IMR-90 (cell line): ENCODE measurements around the gene TMED6. TPM values are rescaled to one million over a fixed set of nuclear protein-coding genes. Genes with fewer than 3 reads are reported as not detected.

Experiments used
- ATAC-seq: fragments of 200-7000 bp; cut with Tn5 transposase; 2 replicates; pipeline ENCODE4 v1.9.1; 2020; ENCODE audit warnings: low read depth, mild to moderate bottlenecking, moderate library complexity
- BruUV-seq: library from RNA; stranded (reverse); fragments of 400-500 nt; replicated peaks from 2 replicates; lab custom pipeline; 2021; lab: Mats Ljungman, UMichigan
- CTCF ChIA-PET: fragments of 300-600 bp; formaldehyde crosslinking; extraction: SDS; loops from one replicate; lab custom pipeline; 2021; ENCODE audit warnings: antibody characterized with exemption; lab: Yijun Ruan, JAX
- POLR2A ChIA-PET: fragments of 300-600 bp; sonication (Branson Sonifier 250); formaldehyde crosslinking; loops from one replicate; lab custom pipeline; 2022; ENCODE audit warnings: antibody characterized with exemption; ENCODE audit not compliant: unreplicated experiment; lab: Charles Lee
- DNase-seq: peaks from one replicate; pipeline ENCODE4 v3.0.0; 2013
- H2AFZ ChIP-seq: replicated peaks from 2 replicates; pipeline ENCODE3; 2013; ENCODE audit warnings: low read length, mild to moderate bottlenecking; ENCODE audit not compliant: poor library complexity
- H2AK5ac ChIP-seq: 2 replicates; pipeline ENCODE4 v1.6.1; 2013; ENCODE audit warnings: low read depth, low read length, inconsistent platforms
- H2AK9ac ChIP-seq: replicated peaks from 2 replicates; pipeline ENCODE3; 2013; ENCODE audit warnings: mild to moderate bottlenecking, low read depth, low read length, moderate library complexity; ENCODE audit not compliant: poor library complexity
- H2BK120ac ChIP-seq: 2 replicates; pipeline ENCODE4 v1.6.1; 2013; ENCODE audit warnings: low read depth, low read length, inconsistent platforms
- H2BK15ac ChIP-seq: 3 replicates; pipeline ENCODE4 v1.6.1; 2013; ENCODE audit warnings: low read depth, low read length, inconsistent platforms
- H2BK20ac ChIP-seq: 2 replicates; pipeline ENCODE4 v1.6.1; 2013; ENCODE audit warnings: low read depth, mild to moderate bottlenecking, inconsistent platforms, low read length, moderate library complexity
- H2BK5ac ChIP-seq: 2 replicates; pipeline ENCODE4 v1.6.1; 2013; ENCODE audit warnings: mild to moderate bottlenecking, low read depth, low read length, inconsistent platforms; ENCODE audit not compliant: poor library complexity, severe bottlenecking
- H3K14ac ChIP-seq: replicated peaks from 2 replicates; pipeline ENCODE4 v1.6.1; 2013; ENCODE audit warnings: low read depth, low read length, inconsistent platforms
- H3K18ac ChIP-seq: 2 replicates; pipeline ENCODE4 v1.6.1; 2013; ENCODE audit warnings: low read depth, low read length, control low read depth
- H3K23ac ChIP-seq: 2 replicates; pipeline ENCODE4 v1.6.1; 2013; ENCODE audit warnings: low read depth, low read length, inconsistent platforms
- H3K27ac ChIP-seq: 2 replicates; pipeline ENCODE4 v1.5.1; 2013; ENCODE audit warnings: mild to moderate bottlenecking, control low read depth, low read length; ENCODE audit not compliant: insufficient read depth
- H3K27me3 ChIP-seq: 2 replicates; pipeline ENCODE4 v1.6.1; 2013; ENCODE audit warnings: low read length; ENCODE audit not compliant: control insufficient read depth, insufficient read depth
- H3K36me3 ChIP-seq: 2 replicates; pipeline ENCODE4 v1.6.1; 2013; ENCODE audit warnings: low read length, mixed read lengths; ENCODE audit not compliant: control insufficient read depth, insufficient read depth
- H3K4ac ChIP-seq: 2 replicates; pipeline ENCODE4 v1.6.1; 2013; ENCODE audit warnings: low read depth, low read length, inconsistent platforms
- H3K4me1 ChIP-seq: 2 replicates; pipeline ENCODE4 v1.6.1; 2013; ENCODE audit warnings: low read length, mixed read lengths; ENCODE audit not compliant: control insufficient read depth, insufficient read depth
- H3K4me2 ChIP-seq: 2 replicates; pipeline ENCODE4 v1.6.1; 2013; ENCODE audit warnings: low read depth, mild to moderate bottlenecking, control low read depth, low read length, moderate library complexity
- H3K4me3 ChIP-seq: 2 replicates; pipeline ENCODE4 v1.5.1; 2013; ENCODE audit warnings: low read depth, mild to moderate bottlenecking, control low read depth, low read length, moderate library complexity; ENCODE audit not compliant: insufficient read depth
- H3K56ac ChIP-seq: 2 replicates; pipeline ENCODE4 v1.6.1; 2013; ENCODE audit warnings: low read length, inconsistent platforms; ENCODE audit not compliant: insufficient read depth; ENCODE audit errors: extremely low read depth
- H3K79me1 ChIP-seq, 2 experiments: 2 replicates each; pipeline ENCODE4 v1.6.1; 2013; ENCODE audit warnings: low read length in 2 of 2, inconsistent platforms in 1 of 2, low read depth in 1 of 2
- H3K9ac ChIP-seq: 2 replicates; pipeline ENCODE4 v1.6.1; 2013; ENCODE audit warnings: low read depth, low read length, control low read depth
- H3K9me1 ChIP-seq: 2 replicates; pipeline ENCODE4 v1.6.1; 2013; ENCODE audit warnings: low read length, inconsistent platforms; ENCODE audit not compliant: insufficient read depth
- H3K9me3 ChIP-seq: 2 replicates; pipeline ENCODE4 v1.6.1; 2013; ENCODE audit warnings: low read length; ENCODE audit not compliant: control insufficient read depth, insufficient read depth
- H4K20me1 ChIP-seq: 2 replicates; pipeline ENCODE4 v1.6.1; 2013; ENCODE audit warnings: low read length, inconsistent platforms; ENCODE audit not compliant: insufficient read depth
- H4K5ac ChIP-seq: 2 replicates; pipeline ENCODE4 v1.6.1; 2013; ENCODE audit warnings: mild to moderate bottlenecking, low read depth, low read length, control low read depth
- H4K8ac ChIP-seq, 2 experiments: 2 replicates each; pipeline ENCODE4 v1.6.1; 2013; ENCODE audit warnings: low read depth in 2 of 2, low read length in 2 of 2, control low read depth in 1 of 2, inconsistent platforms in 1 of 2
- H4K91ac ChIP-seq: 2 replicates; pipeline ENCODE4 v1.6.1; 2013; ENCODE audit warnings: low read depth, low read length, inconsistent platforms; ENCODE audit not compliant: insufficient read depth
- CEBPB ChIP-seq: IDR thresholded peaks from 2 replicates; pipeline ENCODE4 v1.6.1; 2012; ENCODE audit warnings: low read depth, low read length, improper control_type of control experiment
- CHD1 ChIP-seq: IDR thresholded peaks from 2 replicates; pipeline ENCODE4 v1.6.1; 2012; ENCODE audit warnings: low read depth, low read length, improper control_type of control experiment
- CTCF ChIP-seq: conservative IDR thresholded peaks from 2 replicates; pipeline ENCODE4 v1.5.1; 2012; ENCODE audit warnings: mild to moderate bottlenecking, low read depth, low read length, improper control_type of control experiment
- FOS ChIP-seq: fragments of 150-350 bp; IDR thresholded peaks from 2 replicates; pipeline ENCODE4 v1.6.1; 2016; ENCODE audit warnings: low read depth, low read length
- MAFK ChIP-seq: IDR thresholded peaks from 2 replicates; pipeline ENCODE4 v1.6.1; 2012; ENCODE audit warnings: low read depth, low read length, improper control_type of control experiment
- MAZ ChIP-seq: IDR thresholded peaks from 2 replicates; pipeline ENCODE4 v1.6.1; 2012; ENCODE audit warnings: low read depth, mild to moderate bottlenecking, low read length, improper control_type of control experiment, moderate library complexity, borderline replicate concordance
- MXI1 ChIP-seq: IDR thresholded peaks from 2 replicates; pipeline ENCODE4 v1.6.1; 2012; ENCODE audit warnings: low read depth, mild to moderate bottlenecking, low read length, moderate library complexity, borderline replicate concordance
- NFE2L2 ChIP-seq: fragments of 150-350 bp; IDR thresholded peaks from 2 replicates; pipeline ENCODE4 v1.6.1; 2016; ENCODE audit warnings: low read depth, mild to moderate bottlenecking, low read length
- RAD21 ChIP-seq: IDR thresholded peaks from 2 replicates; pipeline ENCODE4 v1.6.1; 2012; ENCODE audit warnings: low read length, improper control_type of control experiment
- RCOR1 ChIP-seq: IDR thresholded peaks from 2 replicates; pipeline ENCODE4 v1.6.1; 2012; ENCODE audit warnings: mild to moderate bottlenecking, low read length, improper control_type of control experiment; ENCODE audit not compliant: insufficient replicate concordance
- RFX5 ChIP-seq: IDR thresholded peaks from 2 replicates; pipeline ENCODE4 v1.8.0; 2012; ENCODE audit warnings: low read depth, mild to moderate bottlenecking, low read length, moderate library complexity
- WGBS, 2 experiments: methylation state at CpG; one replicate each; pipeline versions ENCODE4 v1.1.5 to v1.1.7; 2013; ENCODE audit warnings: missing lambda C conversion rate in 2 of 2; ENCODE audit not compliant: insufficient read length in 1 of 2; ENCODE audit errors: extremely low coverage in 2 of 2; 5-methylcytosine and 5-hydroxymethylcytosine counted together
- dilution Hi-C: fragments of 300-500 bp; cut with HindIII; formaldehyde crosslinking; loops from one replicate; pipeline ENCODE4 v1.14.3; 2018; ENCODE audit warnings: low sequenced_read_pairs; ENCODE audit not compliant: unreplicated experiment
- in situ Hi-C: fragments of 300-500 bp; cut with MboI; formaldehyde crosslinking; loops from 3 replicates; pipeline ENCODE4 v1.14.3; 2019; ENCODE audit warnings: low sequenced_read_pairs, inconsistent platforms, mixed read lengths
- intact Hi-C: fragments of 100-400 bp; cut with micrococcal nuclease; formaldehyde crosslinking; loops from 2 replicates; pipeline ENCODE4 v1.10.0; 2022
- polyA plus RNA-seq, 3 experiments: library from polyadenylated mRNA; depleted of rRNA; stranded (reverse); fragments of >200 nt; gene quantifications; 2 replicates each; pipeline ENCODE4 v1.2.3, GENCODE V29; 2012; ENCODE audit warnings: low replicate concordance in 1 of 3
- total RNA-seq: library from RNA; depleted of rRNA; stranded (reverse); fragments of >200 nt; gene quantifications from 2 replicates; pipeline ENCODE4 v1.2.3, GENCODE V29; 2012
- TF ChIP-seq, protein P1 (sequence below): fragments of 150-350 bp; IDR thresholded peaks from 2 replicates; pipeline ENCODE4 v1.6.1; 2016; ENCODE audit warnings: low read depth, mild to moderate bottlenecking, low read length, moderate library complexity, borderline replicate concordance
- TF ChIP-seq, protein P2 (sequence below): fragments of 150-350 bp; IDR thresholded peaks from 2 replicates; pipeline ENCODE4 v1.6.1; 2017; ENCODE audit warnings: mild to moderate bottlenecking, antibody characterized with exemption, low read length, low read depth

The TMED6 gene
- total and polyA plus RNA-seq, 2 of the 4 experiments (the other 2 are of a cell fraction): 0.10 TPM; not detected in 1

DNA sequence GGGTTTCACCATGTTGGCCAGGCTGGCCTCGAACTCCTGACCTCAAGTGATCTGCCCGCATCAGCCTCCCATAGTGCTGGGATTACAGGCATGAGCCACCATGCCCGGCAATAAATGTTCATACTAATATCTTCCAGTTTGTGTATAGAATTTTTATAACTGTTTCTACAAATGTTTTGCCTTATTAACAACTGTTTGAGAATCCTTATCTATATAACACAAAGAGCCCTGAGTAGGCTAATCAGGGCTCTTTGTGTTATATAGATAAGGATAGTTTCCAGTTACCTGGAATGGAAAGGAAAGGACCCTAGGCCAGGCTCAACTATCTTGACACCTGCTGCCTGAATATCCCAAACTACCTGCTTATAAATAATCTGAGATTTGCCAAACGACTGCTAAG is 17.3 kb upstream of the TMED6 start:
- Histone ChIP-seq H2BK5ac (no peak overlapping the region), H3K27ac (no peak overlapping the region), H4K91ac (no peak overlapping the region), H2AK5ac (no peak overlapping the region), H2AK9ac (no peak overlapping the region), H4K8ac (no peak overlapping the region), H3K79me1 (peaks cover 37 to 55% of the 10 kb centered on the region in 2 experiments), H3K4me3 (no peak overlapping the region), H3K27me3 (no peaks in the 10 kb centered on the region), H3K36me3 (peaks cover 47% of the 10 kb centered on the region), H2BK120ac (no peak overlapping the region), H3K23ac (no peak overlapping the region), H3K9me1 (peaks cover 9% of the 10 kb centered on the region; the same call in 1 of the 2 replicates), H4K5ac (no peak overlapping the region), H2AFZ (no peak overlapping the region), H3K9me3 (no peaks in the 10 kb centered on the region), H4K20me1 (0 out of 2 replicates have a peak, but pooled peaks cover 5% of the 10 kb centered on the region), H3K4ac (no peak overlapping the region), H3K18ac (no peak overlapping the region), H3K9ac (no peak overlapping the region), H3K4me2 (no peak overlapping the region), H2BK15ac (no peak overlapping the region), H3K4me1 (no peaks in the 10 kb centered on the region; the same call in 1 of the 2 replicates), H3K56ac (no peak overlapping the region), H2BK20ac (no peak overlapping the region), H3K14ac (no peak overlapping the region)
- DNase-seq (no peak), ATAC-seq (no peak)
- no CpG with 5 or more reads among the region's 4 CpGs for WGBS, 2 experiments
- BruUV-seq: no TSS peak
- no peak for TF ChIP-seq CHD1
- no peak for TF ChIP-seq MAFK
- TF ChIP-seq MAZ: no peak
- no peak for TF ChIP-seq MXI1
- no peak for TF ChIP-seq RFX5
- no peak for TF ChIP-seq CEBPB
- TF ChIP-seq, protein P1, sequence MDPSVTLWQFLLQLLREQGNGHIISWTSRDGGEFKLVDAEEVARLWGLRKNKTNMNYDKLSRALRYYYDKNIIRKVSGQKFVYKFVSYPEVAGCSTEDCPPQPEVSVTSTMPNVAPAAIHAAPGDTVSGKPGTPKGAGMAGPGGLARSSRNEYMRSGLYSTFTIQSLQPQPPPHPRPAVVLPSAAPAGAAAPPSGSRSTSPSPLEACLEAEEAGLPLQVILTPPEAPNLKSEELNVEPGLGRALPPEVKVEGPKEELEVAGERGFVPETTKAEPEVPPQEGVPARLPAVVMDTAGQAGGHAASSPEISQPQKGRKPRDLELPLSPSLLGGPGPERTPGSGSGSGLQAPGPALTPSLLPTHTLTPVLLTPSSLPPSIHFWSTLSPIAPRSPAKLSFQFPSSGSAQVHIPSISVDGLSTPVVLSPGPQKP: no peak
- TF ChIP-seq NFE2L2: no peak
- TF ChIP-seq CTCF: no peak
- TF ChIP-seq, protein P2, sequence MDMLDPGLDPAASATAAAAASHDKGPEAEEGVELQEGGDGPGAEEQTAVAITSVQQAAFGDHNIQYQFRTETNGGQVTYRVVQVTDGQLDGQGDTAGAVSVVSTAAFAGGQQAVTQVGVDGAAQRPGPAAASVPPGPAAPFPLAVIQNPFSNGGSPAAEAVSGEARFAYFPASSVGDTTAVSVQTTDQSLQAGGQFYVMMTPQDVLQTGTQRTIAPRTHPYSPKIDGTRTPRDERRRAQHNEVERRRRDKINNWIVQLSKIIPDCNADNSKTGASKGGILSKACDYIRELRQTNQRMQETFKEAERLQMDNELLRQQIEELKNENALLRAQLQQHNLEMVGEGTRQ: no peak
- TF ChIP-seq FOS: no peak
- no peak for TF ChIP-seq RCOR1
- no peak for TF ChIP-seq RAD21
- CTCF ChIA-PET: no interaction called here
- intact Hi-C loops (no loop called here), dilution Hi-C loops (no loop called here), in situ Hi-C loops (no loop called here)
- POLR2A ChIA-PET: no interaction called here
